C4-2B (cell line): ENCODE results near the gene SULT1C4.

Experiments
- H3K27ac ChIP-seq: fragments of 450-650 bp; 2 replicates; pipeline ENCODE4 v1.5.1; 2017
- CTCF ChIP-seq: fragments of 450-650 bp; conservative IDR thresholded peaks from 2 replicates; pipeline ENCODE4 v1.5.1; 2017; ENCODE audit warnings: mild to moderate bottlenecking
- ZFX ChIP-seq: fragments of 450-650 bp; IDR thresholded peaks from 2 replicates; pipeline ENCODE4 v1.6.1; 2017

The SULT1C4 gene

GRCh38 chr2:108388045-108388444 lies 10.3 kb downstream of the SULT1C4 start:
- TF ChIP-seq ZFX (no peak), CTCF (no peak)
- H3K27ac ChIP-seq = no peak overlapping the region

- TF ChIP-seq ZFX = no peak
- no peak for TF ChIP-seq CTCF
- no peak overlapping the region for H3K27ac ChIP-seq
Measured at GRCh38 chr2:108390340-108390739, 12.6 kb downstream of the SULT1C4 start.

- H3K27ac ChIP-seq = no peak overlapping the region
- TF ChIP-seq CTCF (no peak), ZFX (no peak)
Measured at GRCh38 chr2:108392029-108392428, 14.3 kb downstream of the SULT1C4 start.

GRCh38 chr2:108393197-108393596 lies 15.4 kb downstream of the SULT1C4 start:
- H3K27ac ChIP-seq = no peak overlapping the region
- TF ChIP-seq CTCF (no peak), ZFX (no peak)

- H3K27ac ChIP-seq = no peak overlapping the region
- TF ChIP-seq ZFX (no peak), CTCF (no peak)
Measured at GRCh38 chr2:108395155-108395554, 17.4 kb downstream of the SULT1C4 start.

- H3K27ac ChIP-seq = no peak overlapping the region
- TF ChIP-seq ZFX (no peak), CTCF (peak; percentile 63)
Measured at GRCh38 chr2:108396845-108397244, 19.1 kb downstream of the SULT1C4 start.

GRCh38 chr2:108399479-108399878 lies 21.7 kb downstream of the SULT1C4 start:
- no peak overlapping the region for H3K27ac ChIP-seq
- TF ChIP-seq ZFX = no peak
- no peak for TF ChIP-seq CTCF
